Stimulated activated CD4-positive, alpha-beta T cell treated with anti-CD3 and anti-CD28 coated beads, Interleukin-4, amount 100 ng/mL, for 1 hour (primary cell): Measurements from ENCODE around the gene TFAP2E.

Experiments used
- DNase-seq: peaks from one replicate; pipeline ENCODE4 v3.0.0-alpha.2; 2020

Gene TFAP2E

GRCh38 chr1:35599411-35599810 is 26.3 kb downstream of the TFAP2E start:
- no peak for DNase-seq

- no peak for DNase-seq
These were observed 27.5 kb downstream of the TFAP2E start for GRCh38 chr1:35600593-35600992.

DNA sequence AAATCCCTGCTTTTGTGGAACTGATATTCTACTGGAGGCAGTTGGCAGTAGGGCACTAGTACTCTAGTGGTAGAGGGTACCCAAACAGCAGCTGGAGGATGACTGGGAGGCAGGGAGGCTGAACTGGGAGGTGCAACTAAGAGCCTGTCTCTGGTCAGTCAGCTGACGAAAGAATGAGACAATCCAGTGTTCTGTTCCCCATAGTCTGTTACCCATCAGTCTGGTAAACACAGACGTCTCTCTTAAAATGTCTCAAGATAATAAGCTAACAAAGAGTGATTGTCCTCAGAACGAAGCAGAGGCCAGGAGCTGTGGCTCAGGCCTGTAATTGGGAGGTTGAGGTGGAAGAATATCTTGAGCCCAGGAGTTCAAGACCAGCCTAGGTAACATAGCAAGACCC is 30.4 kb downstream of the TFAP2E start:
- DNase-seq, result no peak

- no peak for DNase-seq
These were observed 30.8 kb downstream of the TFAP2E start for GRCh38 chr1:35603941-35604340.

DNA sequence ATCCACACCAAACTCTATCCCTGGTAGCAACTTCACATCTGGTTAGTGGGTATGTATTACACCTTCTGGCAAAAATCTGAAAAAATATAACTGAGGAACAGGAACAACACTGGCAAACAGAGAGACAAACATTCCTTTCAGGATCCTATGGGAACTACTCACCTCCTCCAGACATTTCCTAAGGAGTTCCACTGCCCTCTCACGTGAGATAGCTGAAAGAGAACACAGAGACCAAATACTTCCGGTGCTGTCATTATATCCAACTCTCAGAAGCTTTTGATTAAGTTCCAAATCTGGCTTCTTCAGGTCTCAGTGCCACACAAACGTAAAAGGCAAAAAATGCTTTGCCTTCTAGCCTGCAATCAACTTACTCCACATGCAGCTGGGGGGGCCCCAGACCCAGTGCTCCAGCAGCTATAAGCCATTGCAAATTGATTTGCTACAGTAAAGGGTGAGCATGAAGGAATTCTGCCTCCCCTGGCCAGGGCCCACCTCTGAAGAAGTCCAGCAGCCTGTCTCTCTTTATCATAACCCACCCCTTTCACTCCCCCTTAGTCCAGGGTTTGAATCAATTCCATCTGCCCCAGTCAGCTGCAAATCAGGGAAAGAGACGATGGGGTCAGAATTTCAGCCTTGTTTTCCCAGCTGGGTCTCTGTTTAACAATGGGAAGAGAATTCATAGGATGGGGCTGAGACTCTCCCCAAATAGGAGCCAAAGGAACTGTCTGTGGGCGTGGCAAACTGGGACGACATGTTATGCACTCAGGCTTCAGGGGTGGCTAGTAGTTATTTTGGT is 32.2 kb downstream of the TFAP2E start:
- no peak for DNase-seq

DNA sequence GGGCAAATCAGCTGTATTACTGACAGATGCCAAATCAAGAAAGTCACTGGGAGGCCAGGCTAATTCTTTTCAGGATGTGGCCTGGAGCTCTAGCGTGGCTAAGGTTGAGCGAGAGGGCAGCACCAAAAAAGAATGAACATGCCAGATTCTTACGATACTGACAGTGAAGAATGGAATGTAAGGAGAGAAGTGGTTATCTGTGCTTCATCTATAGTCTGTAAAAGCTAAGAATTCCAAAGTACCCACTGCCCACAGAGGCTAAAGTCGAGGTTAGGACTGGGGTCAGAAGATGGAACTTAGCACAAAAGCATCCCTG is 32.7 kb downstream of the TFAP2E start:
- DNase-seq, result no peak

GRCh38 chr1:35611655-35612054 is 38.5 kb downstream of the TFAP2E start:
- DNase-seq, result no peak

DNA sequence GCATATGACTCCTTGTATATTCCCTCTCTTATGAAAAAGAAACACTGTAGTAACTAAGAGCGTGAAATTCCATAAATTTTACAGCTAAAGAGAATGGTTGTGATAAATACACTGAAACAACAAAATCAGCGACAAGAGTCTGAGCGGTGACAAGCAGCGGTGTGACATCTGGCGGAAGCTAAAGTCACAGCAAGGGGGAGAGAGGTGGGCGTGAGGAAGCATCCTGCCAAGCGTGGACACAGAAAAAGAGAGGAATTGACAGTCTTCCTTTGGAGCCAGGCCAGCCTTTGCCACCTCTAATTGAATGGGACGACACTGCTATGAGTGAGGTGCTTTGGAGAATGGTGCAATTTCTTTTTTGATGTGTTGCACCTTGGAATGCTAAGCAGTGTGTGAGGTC is 42.3 kb downstream of the TFAP2E start:
- DNase-seq, result no peak

DNA sequence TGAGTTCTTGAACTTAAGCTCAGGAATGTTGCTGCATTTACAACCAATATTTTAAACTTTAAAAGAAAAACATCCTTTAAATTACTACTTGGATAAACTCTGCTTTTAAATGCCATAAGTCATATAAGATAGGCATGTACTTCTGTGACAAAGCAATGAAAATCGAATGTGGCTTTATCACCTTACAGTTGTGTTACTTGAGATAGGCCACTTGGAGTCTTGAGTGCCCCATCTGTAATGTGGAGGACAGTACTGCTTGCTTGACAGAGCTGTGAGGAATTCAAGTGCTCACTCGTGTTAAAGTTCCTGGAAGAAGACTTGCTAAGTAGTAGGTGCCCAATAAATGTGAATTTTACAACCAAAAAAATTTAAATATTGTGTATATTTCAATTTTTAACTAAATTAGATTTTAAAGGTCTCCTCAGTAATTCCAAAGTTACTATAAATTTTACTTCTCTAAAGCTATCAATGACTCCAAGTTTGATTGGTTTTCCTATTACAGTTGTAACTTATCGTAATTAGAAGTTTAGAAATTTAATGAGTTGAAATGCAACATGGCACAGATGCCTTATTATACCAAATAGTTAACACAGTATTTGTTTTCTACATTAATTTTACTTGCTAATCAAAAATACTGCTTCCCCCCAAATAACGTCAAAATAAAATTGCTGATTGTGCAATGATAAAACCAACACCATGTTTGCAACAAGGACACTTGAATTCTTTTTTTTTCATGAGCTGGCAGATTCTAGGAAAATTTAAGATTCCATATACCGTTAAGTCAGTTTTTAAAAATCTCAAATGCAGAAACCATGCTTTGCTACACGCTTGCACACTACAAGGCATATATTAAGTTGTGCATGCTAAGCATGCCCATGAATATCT is 46.4 kb downstream of the TFAP2E start:
- DNase-seq, result no peak

DNA sequence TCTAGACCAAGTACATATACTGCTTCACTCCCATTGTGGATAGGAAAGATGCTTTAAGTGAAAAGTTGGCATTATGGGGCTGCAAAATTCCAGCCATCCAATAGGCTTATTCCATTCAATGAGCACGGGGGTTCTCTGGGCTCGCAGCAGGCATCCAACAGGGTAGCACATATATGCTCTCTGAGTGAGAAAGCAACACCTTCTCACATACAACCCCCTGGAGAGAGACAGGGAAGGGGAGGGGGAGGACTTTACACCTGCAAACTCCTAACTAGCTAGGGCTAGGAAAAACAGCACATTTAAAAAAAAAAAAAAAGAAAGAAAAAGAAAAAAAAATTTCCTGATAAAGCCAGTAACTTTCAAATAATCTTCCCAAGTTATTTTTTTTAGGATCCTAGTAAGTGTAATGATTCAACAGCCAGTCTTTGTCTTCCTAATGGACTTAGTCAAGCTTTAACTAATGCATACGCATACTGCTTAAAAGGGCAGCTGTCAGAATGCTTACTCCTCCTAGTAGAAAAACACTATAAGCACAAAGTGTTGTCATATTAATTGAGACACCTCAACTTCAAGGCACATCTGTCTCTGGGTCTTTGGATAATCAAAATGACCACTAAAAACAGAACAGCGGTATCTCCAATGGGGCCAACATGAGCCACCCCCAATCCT is 49.5 kb downstream of the TFAP2E start:
- no peak for DNase-seq

DNA sequence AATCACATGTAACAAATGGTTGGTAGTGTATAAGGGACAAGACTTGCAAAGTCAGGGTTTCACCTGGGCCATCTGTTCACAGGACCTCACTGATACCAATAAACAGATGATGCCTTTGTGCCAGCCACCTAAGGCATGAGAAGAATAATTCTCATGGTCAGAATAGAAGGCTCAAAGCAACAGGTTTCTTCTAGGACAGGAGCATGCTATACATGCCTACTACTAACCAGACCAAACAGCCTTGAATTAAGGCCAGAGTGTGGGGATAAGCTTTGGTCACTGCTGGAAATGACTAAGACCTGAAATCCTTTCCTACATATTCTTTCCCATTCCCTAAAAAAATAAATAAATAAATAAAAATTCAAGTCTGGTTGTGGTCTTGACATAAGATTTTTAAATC is 50.7 kb downstream of the TFAP2E start:
- no peak for DNase-seq

DNA sequence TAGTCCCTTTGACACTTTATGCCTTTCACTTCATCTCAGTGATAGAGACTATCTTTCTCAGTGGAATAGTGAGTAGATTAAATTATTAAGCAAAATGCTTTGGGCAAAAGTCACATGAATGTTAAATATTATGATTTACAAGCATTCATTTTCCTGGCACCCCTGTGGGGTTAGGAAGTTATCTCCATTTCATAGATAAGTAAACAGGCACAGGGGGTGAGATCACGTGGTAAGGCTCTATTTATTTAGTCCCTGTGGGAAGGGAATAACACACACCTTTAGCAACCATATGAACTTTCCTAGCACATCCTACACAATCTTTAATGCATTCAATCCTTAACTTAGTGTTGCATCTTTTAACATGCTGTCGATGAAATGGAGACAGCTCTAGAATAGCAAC is 55.9 kb downstream of the TFAP2E start:
- no peak for DNase-seq

DNA sequence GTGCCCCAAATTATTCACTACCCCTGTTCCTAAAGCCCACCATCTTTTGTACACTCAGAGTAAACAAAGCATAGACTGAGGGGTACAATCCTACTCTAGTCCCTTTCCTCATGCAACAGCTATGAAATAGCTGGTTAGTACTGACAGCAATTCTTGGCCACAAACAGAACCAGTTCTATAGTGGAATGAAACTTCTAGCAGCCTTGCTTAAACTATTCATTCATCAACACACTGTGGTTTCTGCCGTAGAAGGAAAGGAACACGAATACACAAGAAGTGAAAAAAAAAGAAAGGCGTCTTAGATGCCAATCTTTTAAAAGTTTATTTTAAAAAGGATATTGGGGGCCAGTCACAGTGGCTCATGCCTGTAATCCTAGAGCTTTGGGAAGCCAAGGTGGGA is 58.3 kb downstream of the TFAP2E start:
- DNase-seq, result no peak

GRCh38 chr1:35633547-35633946 is 60.4 kb downstream of the TFAP2E start:
- no peak for DNase-seq

GRCh38 chr1:35637401-35637809 is 64.3 kb downstream of the TFAP2E start:
- DNase-seq, result no peak

DNA sequence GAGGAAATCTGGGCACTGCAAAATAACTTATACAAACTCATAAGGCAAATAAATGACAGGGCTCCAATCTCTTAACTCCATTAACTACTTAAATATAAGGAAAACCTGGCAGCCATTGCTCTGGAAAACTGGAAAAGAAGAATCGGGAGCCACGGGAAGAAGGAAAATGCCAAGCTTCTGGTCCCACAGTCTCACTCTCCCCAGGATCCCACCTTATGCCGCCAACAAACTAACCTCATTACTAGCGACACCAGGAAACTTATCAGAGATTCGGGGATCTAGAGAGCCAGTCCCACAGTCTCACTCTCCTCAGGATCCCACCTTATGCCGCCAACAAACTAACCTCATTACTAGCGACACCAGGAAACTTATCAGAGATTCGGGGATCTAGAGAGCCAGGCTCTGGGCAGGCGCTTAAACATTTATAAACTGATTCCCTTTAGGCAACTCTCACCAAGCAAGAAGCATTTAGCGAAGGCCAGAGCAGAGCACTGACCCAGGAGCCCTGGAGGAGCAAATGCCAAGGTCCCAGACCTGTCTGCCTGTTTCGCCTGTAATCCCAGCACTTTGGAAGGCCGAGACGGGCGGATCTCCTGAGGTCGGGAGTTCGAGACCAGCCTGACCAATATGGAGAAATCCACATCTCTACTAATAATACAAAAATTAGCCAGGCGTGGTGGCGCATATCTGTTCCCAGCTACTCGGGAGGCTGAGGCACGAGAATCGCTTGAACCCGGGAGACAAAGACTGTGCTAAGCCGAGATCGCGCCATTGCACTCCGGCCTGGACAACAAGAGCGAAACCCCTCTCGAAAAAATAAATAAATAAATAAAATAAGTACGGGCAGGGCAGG is 67.5 kb downstream of the TFAP2E start:
- DNase-seq, result peak; percentile 7

DNA sequence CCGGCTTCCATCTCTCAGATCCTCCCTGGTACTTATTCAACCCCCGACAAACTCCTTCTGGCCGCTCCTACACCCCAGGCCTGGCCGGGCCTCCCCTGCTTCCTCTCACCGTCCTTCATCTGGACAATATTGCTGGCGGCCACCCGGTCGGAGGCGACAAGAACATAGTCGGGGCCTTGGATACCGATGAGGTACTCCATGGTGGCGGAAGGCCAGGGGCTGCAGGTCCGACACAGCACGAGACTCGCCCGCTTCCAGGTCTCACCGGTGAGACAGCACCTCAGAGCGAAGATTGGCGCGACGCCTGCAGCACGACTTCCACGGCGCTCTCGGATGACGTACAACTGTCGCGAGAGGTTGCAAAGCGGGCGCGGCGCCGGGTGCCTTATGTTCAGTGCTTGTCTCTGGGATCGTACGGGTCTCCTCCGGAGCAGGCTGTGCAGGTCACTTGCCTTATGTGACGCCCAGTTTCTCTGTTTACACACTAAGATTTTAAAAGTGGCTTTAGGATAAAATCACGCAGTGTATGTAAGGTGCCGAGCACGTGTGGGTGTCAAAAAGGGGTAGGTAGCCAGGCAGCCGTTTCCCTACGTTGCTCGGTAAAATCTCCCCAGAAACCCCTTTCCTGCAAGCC is 68.2 kb downstream of the TFAP2E start, which contains the start of gene PSMB2:
Gene PSMB2 (minus strand): TSS at position 294 of the 634 bp plus-strand sequence. CDS start 94 bp downstream, at position 200.
- DNase-seq, result peak; percentile 98

DNA sequence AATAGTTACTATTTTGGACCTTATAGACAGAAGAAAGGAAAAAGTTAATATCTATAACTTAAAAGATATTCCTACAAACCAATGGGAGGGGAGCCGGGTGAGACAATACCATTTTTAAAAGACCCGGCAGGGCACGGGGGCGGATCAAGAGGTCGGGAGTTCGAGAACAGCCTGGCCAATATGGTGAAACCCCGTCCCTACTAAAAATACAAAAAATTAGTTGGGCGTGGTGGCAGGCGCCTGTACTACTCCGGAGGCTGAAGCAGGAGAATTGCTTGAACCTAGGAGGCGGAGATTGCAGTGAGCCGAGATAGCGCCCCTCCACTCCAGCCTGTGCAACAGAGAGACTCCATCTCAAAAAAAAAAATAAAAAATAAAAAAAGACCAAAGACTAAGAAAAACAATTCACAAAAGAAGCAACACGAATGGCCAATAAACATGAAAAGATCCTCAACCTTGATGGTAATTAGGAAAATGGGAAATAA is 69.4 kb downstream of the TFAP2E start:
- DNase-seq, result peak; percentile 23

- no peak for DNase-seq
These were observed 71.1 kb downstream of the TFAP2E start for GRCh38 chr1:35644204-35644603.
